Activated T-cell treated with anti-CD3 and anti-CD28 coated beads, Interleukin-2, amount 50 U/mL, for 4 hours (primary cell): ENCODE data around the gene SYT13. TPM values are rescaled to one million over a fixed set of nuclear protein-coding genes. Genes with fewer than 3 reads are reported as not detected.

Source experiments
- ATAC-seq, 2 donors: fragments of 200-7000 bp; cut with Tn5 transposase; one replicate each; pipeline ENCODE4 v1.10.0; 2021
- DNase-seq: peaks from one replicate; pipeline ENCODE4 v3.0.0-alpha.2; 2020
- H3K27me3 Mint-ChIP-seq: one replicate; pipeline ENCODE4 v1.8.0; 2021; ENCODE audit warnings: low read depth, mixed read lengths
- H3K36me3 Mint-ChIP-seq: one replicate; pipeline ENCODE4 v1.8.0; 2022; ENCODE audit warnings: mixed read lengths; ENCODE audit not compliant: insufficient read depth
- H3K4me1 Mint-ChIP-seq: one replicate; pipeline ENCODE4 v1.8.0; 2021; ENCODE audit warnings: low read depth, mixed read lengths
- H3K4me3 Mint-ChIP-seq: one replicate; pipeline ENCODE4 v1.8.0; 2021; ENCODE audit warnings: mild to moderate bottlenecking, moderate library complexity, mixed read lengths
- H3K9me3 Mint-ChIP-seq: one replicate; pipeline ENCODE4 v1.8.0; 2021; ENCODE audit warnings: mixed read lengths
- total RNA-seq, 3 donors: library from RNA; stranded (reverse); gene quantifications; one replicate each; pipeline ENCODE4 v1.2.1, GENCODE V29; 2021

Gene SYT13
- total RNA-seq, 3 donors from 2014 or later: 0.05 TPM; not detected in 2

DNA sequence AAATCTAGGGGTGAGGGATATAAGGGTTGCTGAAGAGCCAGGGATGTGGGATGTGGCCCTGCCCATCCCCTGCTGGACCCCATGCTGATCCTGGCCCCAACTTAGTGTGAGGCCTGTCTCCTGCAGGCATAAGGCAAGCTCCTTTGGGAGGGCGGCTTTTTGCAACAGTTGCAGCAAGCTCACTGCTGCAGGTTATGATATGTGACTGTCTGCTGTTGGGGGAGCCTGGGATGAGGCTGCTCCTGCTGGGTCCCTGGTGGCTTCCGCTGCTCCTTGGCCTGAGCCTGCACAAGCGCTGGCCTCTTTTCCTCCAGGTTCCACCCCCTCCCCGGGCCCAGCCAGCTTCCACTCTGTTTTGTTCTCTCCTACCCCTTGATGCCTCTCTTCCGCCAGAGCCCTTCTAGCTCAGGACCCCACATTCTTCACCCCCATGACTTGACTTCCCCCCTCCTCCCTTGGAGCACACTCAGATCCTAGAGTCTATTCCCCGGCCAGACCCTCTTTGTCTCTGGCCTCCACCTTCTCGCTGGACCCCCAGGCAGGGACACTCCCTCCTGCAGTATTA, 35.0 kb upstream of the SYT13 start:
- Mint-ChIP-seq H3K4me3 (no peak overlapping the region), H3K4me1 (no peaks in the 10 kb centered on the region), H3K36me3 (no peaks in the 10 kb centered on the region), H3K27me3 (peaks cover 36% of the 10 kb centered on the region), H3K9me3 (no peaks in the 10 kb centered on the region)
- DNase-seq (no peak), ATAC-seq (no peak)

DNA sequence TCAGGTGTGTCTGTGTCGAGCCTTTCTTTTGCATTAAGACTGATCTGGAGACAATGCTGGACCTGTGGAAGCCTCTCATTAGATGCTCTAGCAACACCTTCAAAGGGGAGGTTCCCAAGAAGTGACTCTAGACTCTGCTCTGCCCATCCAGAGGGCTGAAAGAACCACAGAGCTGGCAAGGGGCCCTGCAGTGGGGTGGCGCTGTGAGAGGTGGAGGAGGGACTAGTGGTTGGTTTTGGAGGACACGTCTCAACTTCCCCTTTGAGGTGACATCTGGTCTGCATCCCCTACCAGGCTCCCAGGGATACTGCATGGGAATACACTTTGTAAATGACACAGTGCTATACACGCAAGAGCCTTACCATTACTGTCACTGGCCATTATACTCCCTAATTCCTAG, 34.2 kb upstream of the SYT13 start:
- Mint-ChIP-seq H3K36me3 (no peaks in the 10 kb centered on the region), H3K9me3 (no peaks in the 10 kb centered on the region), H3K27me3 (peaks cover 32% of the 10 kb centered on the region), H3K4me1 (no peaks in the 10 kb centered on the region), H3K4me3 (no peak overlapping the region)
- ATAC-seq (no peak), DNase-seq (no peak)

DNA sequence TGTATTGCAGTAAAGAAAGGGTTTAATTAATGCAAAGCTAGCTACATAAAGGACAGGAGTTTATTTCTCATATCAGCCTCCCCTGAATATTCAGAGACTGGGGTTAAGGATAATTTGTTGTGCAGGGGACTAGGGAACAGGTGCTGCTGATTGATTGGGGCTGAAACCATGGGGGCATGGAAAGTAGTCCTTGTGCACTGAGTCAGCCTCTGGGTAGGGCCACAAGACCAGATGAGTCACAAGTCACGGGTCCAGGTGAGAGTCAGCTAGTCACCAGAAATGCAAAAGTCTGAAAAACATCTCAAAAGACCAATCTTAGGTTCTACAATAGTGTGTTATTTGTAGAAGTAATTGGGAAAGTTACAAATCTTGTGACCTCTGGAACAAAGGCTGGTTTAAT, 32.9 kb upstream of the SYT13 start:
- Mint-ChIP-seq H3K36me3 (no peaks in the 10 kb centered on the region), H3K9me3 (no peaks in the 10 kb centered on the region), H3K4me3 (no peak overlapping the region), H3K4me1 (no peaks in the 10 kb centered on the region), H3K27me3 (peaks cover 32% of the 10 kb centered on the region)
- ATAC-seq: no peak
- DNase-seq: no peak

DNA sequence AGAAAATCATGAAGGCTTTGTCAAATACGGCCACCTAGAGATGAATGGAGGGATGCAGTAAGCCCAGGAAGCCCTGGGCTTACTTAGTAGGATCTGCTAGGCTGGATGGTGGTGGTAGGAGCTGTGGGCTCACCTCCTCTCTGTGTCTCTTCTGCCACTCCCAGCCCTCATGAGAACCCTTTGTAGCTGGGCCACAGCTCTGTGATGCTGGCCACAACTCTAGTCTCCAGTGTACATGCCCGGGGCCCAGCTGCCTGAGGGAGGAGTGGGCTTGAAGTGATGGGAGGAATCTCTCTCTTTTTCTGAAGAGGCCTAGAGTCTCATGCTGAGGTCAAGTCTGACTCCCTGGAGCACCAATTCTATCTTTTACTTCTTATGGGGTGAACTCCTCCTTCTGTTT, 32.4 kb upstream of the SYT13 start:
- Mint-ChIP-seq H3K36me3 (no peaks in the 10 kb centered on the region), H3K4me1 (no peaks in the 10 kb centered on the region), H3K27me3 (peaks cover 32% of the 10 kb centered on the region), H3K4me3 (no peak overlapping the region), H3K9me3 (no peaks in the 10 kb centered on the region)
- DNase-seq: no peak
- no peak for ATAC-seq

DNA sequence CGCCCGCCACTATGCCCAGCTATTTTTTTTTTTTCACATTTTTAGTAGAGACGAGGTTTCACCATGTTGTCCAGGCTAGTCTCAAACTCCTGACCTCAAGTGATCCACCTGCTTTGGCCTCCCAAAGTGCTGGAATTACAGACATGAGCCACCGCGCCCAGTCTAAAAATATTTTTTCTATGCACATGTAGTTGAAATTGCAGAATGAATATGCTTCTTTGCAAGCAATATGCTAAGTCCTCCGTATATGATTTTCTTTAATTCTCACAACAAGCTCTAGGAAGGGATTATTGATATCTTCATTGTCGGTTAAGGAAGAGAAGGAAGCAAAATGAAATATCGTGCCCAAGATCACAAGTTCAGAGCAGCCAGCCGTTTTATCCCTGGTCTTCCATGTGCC, 30.1 kb upstream of the SYT13 start:
- ATAC-seq (no peak), DNase-seq (no peak)
- H3K4me3 Mint-ChIP-seq: no peak overlapping the region
- no peaks in the 10 kb centered on the region for H3K9me3 Mint-ChIP-seq
- H3K27me3 Mint-ChIP-seq: peaks cover 23% of the 10 kb centered on the region
- H3K36me3 Mint-ChIP-seq: no peaks in the 10 kb centered on the region
- no peaks in the 10 kb centered on the region for H3K4me1 Mint-ChIP-seq

DNA sequence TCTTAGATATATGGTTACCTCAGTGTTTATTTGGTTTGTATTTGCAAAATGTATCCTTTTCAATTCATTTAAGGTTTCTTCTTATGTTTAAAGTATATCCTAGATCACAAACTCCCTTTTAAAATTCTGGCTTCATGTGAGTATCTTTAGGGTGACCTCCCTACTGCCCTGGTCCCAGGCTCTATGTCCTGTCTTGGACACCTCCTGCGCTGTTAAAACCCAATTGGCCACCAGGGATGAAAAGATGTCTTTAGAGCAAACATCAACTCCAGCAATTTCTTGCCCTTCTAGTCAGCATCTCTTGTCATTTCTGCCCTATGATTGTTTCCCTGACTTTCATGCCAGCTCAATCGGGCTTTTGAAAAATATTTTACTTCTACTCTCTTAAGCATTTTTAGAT, 28.8 kb upstream of the SYT13 start:
- H3K4me3 Mint-ChIP-seq: no peak overlapping the region
- H3K9me3 Mint-ChIP-seq: no peaks in the 10 kb centered on the region
- no peaks in the 10 kb centered on the region for H3K4me1 Mint-ChIP-seq
- H3K27me3 Mint-ChIP-seq: peaks cover 26% of the 10 kb centered on the region
- DNase-seq (no peak), ATAC-seq (no peak)
- H3K36me3 Mint-ChIP-seq: no peaks in the 10 kb centered on the region

DNA sequence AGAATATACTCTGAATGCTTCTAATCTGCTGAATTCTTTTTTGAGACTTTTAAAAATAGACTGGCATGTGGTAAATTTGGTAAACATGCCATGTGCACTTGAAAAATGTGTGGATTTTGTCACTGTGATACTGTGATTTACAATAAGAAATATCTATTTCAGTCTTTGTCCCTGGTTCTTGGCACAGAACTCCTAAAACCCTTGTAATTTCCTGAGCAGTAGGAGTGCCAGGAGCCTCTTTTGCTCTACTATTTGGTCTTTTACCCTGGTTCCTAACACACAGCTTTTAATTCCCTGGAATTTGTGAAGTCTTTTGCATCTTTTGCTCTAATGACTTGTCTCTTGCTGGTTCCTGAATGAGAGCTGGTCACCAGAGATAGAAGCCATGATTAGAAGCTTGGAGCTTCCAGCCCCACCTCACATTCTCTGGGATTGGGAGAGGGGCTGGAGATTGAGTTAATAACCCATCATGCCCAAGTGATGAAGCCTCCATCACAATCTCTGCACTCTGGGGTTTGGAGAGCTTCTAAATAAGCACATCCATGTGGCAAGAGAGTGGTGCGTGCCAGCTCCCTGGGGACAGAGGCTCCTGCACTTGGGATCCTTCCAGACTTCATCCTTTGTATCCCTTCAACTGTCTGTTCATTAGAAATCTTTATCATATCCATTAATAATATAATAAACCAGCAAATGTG, 27.2 kb upstream of the SYT13 start:
- no peaks in the 10 kb centered on the region for H3K4me1 Mint-ChIP-seq
- no peak for ATAC-seq
- H3K27me3 Mint-ChIP-seq: peaks cover 26% of the 10 kb centered on the region
- no peak for DNase-seq
- no peaks in the 10 kb centered on the region for H3K9me3 Mint-ChIP-seq
- no peaks in the 10 kb centered on the region for H3K36me3 Mint-ChIP-seq
- no peak overlapping the region for H3K4me3 Mint-ChIP-seq

DNA sequence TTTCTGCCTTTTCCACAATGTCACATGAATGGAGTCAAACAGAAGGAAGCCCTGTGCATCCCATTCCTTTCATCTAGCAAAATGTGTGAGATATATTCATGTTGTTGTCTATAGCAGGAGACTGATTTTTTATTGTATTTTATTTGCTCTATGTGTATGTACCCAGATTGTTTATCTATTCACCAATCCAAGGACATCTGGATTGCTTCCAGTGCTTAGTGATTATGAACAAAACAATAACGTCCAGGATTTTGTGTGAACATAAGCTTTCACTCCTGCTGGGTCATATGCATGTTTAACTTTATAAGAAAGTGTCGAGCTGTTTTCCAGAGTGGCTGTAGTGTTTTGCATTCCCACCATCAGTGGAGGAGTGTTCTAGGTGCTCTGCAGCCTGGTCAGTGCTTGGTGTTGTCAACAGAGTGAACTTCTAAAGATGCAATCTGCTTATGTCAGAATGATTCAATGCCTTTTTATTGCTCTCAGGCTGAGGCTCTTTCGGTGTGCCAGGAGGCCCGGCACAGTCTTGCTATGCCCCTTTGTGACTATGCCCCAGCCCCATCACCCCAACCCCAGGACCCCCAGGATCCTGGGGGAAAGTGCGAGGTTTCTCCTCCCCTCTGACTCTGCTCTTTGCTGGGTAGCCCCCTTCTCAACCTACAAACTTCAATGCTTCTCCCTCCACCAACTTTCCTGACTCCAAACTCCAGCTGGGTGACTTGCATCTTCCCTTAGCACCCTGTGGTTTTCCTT, 19.9 kb upstream of the SYT13 start:
- ATAC-seq (no peak), DNase-seq (no peak)

DNA sequence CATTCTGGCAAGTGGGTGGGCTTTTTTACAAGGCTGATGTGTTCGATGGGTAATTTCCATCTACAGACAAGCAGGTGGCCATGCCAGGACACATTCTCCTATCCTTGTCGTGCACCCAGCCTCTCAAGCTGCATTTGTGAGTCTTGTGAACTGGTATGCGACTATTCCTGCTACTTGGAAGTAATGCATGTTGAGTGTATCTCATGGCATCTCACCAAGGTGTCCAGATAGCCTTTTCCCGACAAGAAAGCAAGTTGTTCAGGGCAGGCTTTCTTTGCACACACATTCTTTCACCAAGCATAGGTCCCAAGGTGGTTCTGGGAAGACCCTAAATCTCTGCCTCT, 18.8 kb upstream of the SYT13 start:
- Mint-ChIP-seq H3K27me3 (peaks cover 2% of the 10 kb centered on the region), H3K36me3 (no peaks in the 10 kb centered on the region), H3K4me3 (no peak overlapping the region), H3K4me1 (no peaks in the 10 kb centered on the region), H3K9me3 (no peaks in the 10 kb centered on the region)
- DNase-seq: no peak
- no peak for ATAC-seq

More for the DNA sequence above, 19.9 kb upstream of the SYT13 start:
- no peaks in the 10 kb centered on the region for H3K36me3 Mint-ChIP-seq
- no peak overlapping the region for H3K4me3 Mint-ChIP-seq
- H3K9me3 Mint-ChIP-seq: no peaks in the 10 kb centered on the region
- peaks cover 5% of the 10 kb centered on the region for H3K27me3 Mint-ChIP-seq
- H3K4me1 Mint-ChIP-seq: no peaks in the 10 kb centered on the region

DNA sequence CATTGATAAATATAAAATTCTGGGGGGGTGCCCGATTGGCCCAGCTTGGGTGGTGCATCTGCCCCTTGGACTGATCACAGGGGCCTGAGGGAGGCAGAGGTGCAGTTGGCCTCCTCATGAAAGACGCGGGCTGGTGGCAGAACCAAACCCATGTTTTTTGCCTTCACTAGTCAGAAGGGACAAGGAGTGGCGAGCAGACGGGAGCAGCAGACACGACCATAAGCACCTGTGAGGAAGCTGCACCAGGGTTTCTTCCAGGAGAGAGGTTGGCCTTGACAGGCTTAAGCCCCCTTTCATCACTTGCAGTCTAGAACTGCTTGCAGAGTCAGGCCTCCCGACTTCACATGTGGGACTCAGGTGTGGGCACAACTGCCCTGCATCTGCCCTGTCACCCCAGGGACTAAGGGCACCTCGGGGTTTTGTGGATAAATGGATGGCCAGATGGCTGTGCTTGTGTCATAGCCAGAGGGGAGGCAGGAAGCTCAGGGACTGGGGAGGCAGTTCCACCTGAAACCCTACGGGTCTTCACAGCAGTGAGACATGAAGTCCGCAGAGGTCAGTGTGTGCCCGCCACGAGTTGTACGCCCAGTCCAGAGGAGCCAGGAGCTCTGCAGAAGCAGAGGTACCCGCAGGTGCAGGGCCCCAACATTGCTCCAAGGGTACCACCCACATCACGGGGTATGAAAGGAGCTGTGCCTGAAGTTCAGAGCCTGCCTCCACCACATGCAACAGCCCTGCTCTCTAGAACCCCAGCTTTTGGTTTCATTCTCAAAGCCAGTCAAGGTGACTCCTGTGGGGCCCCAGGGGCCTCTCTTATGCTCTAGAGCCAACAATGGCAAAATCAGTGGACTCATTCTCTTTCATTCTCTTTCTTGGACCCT, 18.2 kb upstream of the SYT13 start:
- no peaks in the 10 kb centered on the region for H3K9me3 Mint-ChIP-seq
- no peak overlapping the region for H3K4me3 Mint-ChIP-seq
- H3K36me3 Mint-ChIP-seq: no peaks in the 10 kb centered on the region
- peaks cover 2% of the 10 kb centered on the region for H3K27me3 Mint-ChIP-seq
- no peaks in the 10 kb centered on the region for H3K4me1 Mint-ChIP-seq
- ATAC-seq (peak in 1 of 2 donors; percentile 37), DNase-seq (no peak)

DNA sequence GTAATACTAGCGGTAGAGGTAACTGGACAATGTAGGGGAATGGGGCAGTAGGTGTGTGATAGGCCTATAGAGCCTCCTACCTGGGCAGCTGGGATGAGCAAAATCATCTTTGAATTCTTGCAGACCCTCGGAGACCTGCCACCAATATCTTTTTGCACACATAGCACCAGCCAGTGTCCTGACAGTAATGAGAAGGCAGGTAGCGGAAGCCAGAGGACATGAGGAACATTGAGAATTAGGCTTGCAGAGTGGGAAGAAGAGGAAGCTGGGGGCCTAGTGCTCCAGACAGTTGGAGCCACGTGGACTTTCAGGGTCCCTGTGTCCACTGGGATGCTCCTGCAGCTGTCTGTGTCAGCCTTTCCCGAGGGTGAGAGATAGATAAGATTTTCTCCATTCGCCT, 17.2 kb upstream of the SYT13 start:
- no peak for DNase-seq
- H3K36me3 Mint-ChIP-seq: no peaks in the 10 kb centered on the region
- H3K4me3 Mint-ChIP-seq: no peak overlapping the region
- H3K27me3 Mint-ChIP-seq: peaks cover 5% of the 10 kb centered on the region
- H3K4me1 Mint-ChIP-seq: no peaks in the 10 kb centered on the region
- no peak for ATAC-seq
- H3K9me3 Mint-ChIP-seq: no peaks in the 10 kb centered on the region

DNA sequence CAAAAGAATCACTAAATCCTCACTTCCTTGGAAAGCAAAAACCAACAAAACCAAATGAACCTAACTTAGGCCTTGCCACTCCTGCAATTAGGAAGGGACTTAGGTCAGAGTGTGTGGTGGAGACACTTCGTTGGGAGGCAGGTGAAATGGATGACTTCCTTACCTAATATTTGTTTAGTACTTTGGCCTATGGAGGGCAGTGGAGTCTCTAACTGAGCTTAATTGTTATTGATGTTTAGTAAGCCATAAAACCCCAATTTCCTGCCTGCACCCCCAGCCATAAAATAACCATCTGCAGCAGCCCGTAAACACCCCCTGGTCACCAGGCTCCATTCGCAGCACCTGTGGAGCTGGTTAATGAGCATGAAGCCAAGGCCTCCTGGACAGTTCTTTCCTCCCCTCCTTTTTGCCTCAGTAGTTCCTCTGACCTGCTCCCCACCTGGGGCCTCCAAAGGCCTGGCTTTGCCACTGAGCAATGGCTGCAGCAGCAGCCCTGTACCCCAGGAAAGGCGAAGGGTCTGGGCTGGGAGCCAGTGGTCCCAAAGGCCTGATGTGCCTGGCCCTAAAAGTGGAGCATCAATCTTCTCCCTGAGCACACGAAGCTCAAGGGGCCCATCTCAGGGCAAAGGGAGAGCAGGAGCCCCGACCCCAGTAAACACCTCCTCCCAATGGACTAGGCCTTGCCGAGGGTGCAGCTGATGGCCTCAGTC, 15.6 kb upstream of the SYT13 start:
- no peak overlapping the region for H3K4me3 Mint-ChIP-seq
- ATAC-seq (no peak), DNase-seq (no peak)
- H3K27me3 Mint-ChIP-seq: peaks cover 9% of the 10 kb centered on the region
- H3K4me1 Mint-ChIP-seq: no peaks in the 10 kb centered on the region
- no peaks in the 10 kb centered on the region for H3K36me3 Mint-ChIP-seq
- no peaks in the 10 kb centered on the region for H3K9me3 Mint-ChIP-seq

DNA sequence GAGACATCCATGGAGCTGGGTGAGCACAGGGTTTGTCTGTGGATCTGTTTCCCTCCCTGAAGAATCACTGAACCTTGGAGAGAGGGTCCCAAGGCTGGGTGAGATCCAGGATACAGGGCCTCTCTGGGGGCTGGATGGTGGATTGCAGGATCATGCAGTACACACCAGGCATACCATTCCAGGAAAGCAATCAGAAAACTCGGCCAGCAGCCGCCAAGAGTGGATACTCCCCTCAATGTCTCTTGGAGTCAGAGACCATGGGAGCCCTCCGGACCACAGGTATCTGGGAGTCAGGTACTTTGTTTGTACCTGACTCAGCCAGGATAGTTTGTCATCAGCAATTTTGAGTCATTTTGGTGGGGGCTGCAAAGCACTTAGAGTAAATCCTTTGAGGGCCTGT, 14.6 kb upstream of the SYT13 start:
- DNase-seq (no peak), ATAC-seq (no peak)
- Mint-ChIP-seq H3K36me3 (no peaks in the 10 kb centered on the region), H3K4me1 (no peaks in the 10 kb centered on the region), H3K4me3 (no peak overlapping the region), H3K27me3 (peaks cover 10% of the 10 kb centered on the region), H3K9me3 (no peaks in the 10 kb centered on the region)

DNA sequence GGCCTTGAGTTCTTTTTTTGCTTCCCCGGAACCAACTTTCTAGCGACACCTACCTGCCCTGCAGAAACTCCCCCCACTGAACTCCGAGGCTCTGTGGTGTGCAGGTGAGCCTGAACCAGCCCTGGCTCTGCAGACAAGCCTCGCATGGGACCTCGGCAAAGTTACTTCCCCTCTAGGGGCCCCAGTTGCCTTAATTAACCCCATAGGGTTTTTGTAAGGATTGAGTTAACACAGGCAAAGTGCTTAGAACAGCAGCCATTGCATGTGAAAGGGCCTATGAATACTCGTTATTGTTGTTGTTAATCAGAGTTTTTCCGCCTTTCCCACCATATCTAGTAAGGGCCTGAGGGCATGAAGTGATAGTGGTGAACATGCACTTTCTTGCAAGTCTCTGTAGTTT, 12.6 kb upstream of the SYT13 start:
- Mint-ChIP-seq H3K4me3 (no peak overlapping the region), H3K4me1 (no peaks in the 10 kb centered on the region), H3K36me3 (no peaks in the 10 kb centered on the region), H3K27me3 (peaks cover 13% of the 10 kb centered on the region), H3K9me3 (no peaks in the 10 kb centered on the region)
- DNase-seq: no peak
- ATAC-seq: no peak
